HepG2 (cell line): Measurements from ENCODE around the gene CAD.

ENCODE experiments used
- REST ChIP-seq, 2 experiments: IDR thresholded peaks; 2 replicates each; pipeline ENCODE4 v1.6.1; 2011 to 2012; ENCODE audit warnings: low read length in 2 of 2, borderline replicate concordance in 1 of 2, low read depth in 1 of 2, mild to moderate bottlenecking in 1 of 2, moderate library complexity in 1 of 2
- ZNF432 ChIP-seq: sonication (generic); formaldehyde crosslinking; IDR thresholded peaks from 2 replicates; pipeline ENCODE4 v1.5.0; 2020; ENCODE audit warnings: missing genetic modification reagents, mild to moderate bottlenecking, borderline replicate concordance

DNA sequence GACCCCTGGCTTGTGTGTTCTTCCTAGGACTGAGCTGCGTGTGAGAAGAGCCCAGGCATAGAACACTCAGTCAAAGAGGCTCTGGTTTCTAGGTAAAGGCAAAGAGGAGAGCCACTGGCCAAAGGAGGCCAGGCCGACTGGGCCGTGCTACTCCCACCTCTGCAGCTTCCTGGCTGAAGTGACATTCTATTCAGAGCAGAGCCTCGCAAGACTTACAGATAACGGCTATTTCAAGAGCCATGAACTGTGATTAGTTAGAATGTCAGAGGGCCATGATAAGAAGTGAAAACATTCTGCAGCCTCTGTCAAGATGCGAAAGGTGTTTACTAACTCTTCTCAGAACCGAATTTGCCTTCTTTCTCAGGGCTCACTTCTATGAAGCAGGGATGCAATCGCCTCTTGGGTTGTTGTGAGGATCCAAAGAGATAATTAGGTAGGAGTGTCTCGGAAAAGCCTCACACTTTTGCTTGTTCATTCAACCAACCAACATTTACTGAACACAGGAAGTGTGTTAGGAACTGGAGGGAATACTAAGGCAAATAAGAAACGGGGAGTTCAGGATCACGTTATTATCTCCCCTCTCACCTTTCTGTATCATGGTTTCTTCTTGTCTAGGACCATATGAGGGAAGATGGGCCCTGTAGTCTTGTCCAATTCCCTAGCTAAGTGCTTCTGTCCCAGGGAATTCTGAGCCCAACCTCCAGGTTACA is 54.6 kb downstream of the CAD start:
- TF ChIP-seq REST (IDR thresholded peaks at IDR 0.05; ENCODE audit: borderline replicate concordance in 1 of 2, low read depth in 1 of 2, low read length in 2 of 2) (no peak), ZNF432 (no peak)
